CD14-positive monocyte (primary cell): Measurements from ENCODE around the gene SIPA1L2. TPM values are rescaled to one million over a fixed set of nuclear protein-coding genes. Genes with fewer than 3 reads are reported as not detected.
A peak's percentile ranks its signal among the peaks of the same experiment; 100 is the strongest.

Experiments used
- DNase-seq, 3 donors: peaks; one replicate each; pipeline ENCODE4 v3.0.0-alpha.2; 2011 to 2022
- H2AFZ ChIP-seq: 2 replicates; pipeline ENCODE4 v1.6.0; 2012; ENCODE audit warnings: mild to moderate bottlenecking, low read depth, low read length, inconsistent platforms; ENCODE audit not compliant: insufficient read depth, poor library complexity, severe bottlenecking
- H3K27ac ChIP-seq, 2 donors: 1 replicate in 1 of 2; 2 replicates in 1 of 2; pipeline ENCODE4 v1.5.1; 2012 to 2013; ENCODE audit warnings: low read length in 2 of 2, control low read depth in 1 of 2, inconsistent platforms in 1 of 2, low read depth in 1 of 2, mild to moderate bottlenecking in 1 of 2
- H3K27me3 ChIP-seq, 2 donors: one replicate each; pipeline versions ENCODE4 v1.6.0 to v1.6.1; 2011 to 2013; ENCODE audit warnings: low read length in 2 of 2; ENCODE audit not compliant: control insufficient read depth in 2 of 2, insufficient read depth in 2 of 2
- H3K36me3 ChIP-seq, 2 donors: replicated peaks in 1 of 2; 1 replicate in 1 of 2; 2 replicates in 1 of 2; pipeline versions ENCODE4 v1.5.1 to v1.6.1; 2012 to 2013; ENCODE audit warnings: low read length in 2 of 2, control low read depth in 1 of 2, inconsistent platforms in 1 of 2, mild to moderate bottlenecking in 1 of 2; ENCODE audit not compliant: insufficient read depth in 2 of 2, control insufficient read depth in 1 of 2
- H3K4me1 ChIP-seq, 2 donors: 1 replicate in 1 of 2; 2 replicates in 1 of 2; pipeline versions ENCODE4 v1.5.1 to v1.6.1; 2012 to 2013; ENCODE audit warnings: low read length in 2 of 2, control low read depth in 1 of 2, inconsistent platforms in 1 of 2, mild to moderate bottlenecking in 1 of 2, moderate library complexity in 1 of 2; ENCODE audit not compliant: insufficient read depth in 2 of 2, control insufficient read depth in 1 of 2
- H3K4me2 ChIP-seq: replicated peaks from 2 replicates; pipeline ENCODE3; 2012; ENCODE audit warnings: low read length, moderate library complexity, mild to moderate bottlenecking; ENCODE audit not compliant: poor library complexity, severe bottlenecking; ENCODE audit errors: extremely low read depth
- H3K4me3 ChIP-seq, 3 experiments: fragments of 200-600 bp in 1 of 3; sonication (generic) in 1 of 3; replicated peaks in 1 of 3; 1 replicate in 2 of 3; 2 replicates in 1 of 3; pipeline ENCODE4 v1.5.1; 2011 to 2013; ENCODE audit warnings: low read length in 3 of 3, mild to moderate bottlenecking in 3 of 3, control low read depth in 2 of 3, low read depth in 2 of 3, inconsistent platforms in 1 of 3, moderate library complexity in 1 of 3
- H3K79me2 ChIP-seq: 2 replicates; pipeline ENCODE4 v1.6.0; 2012; ENCODE audit warnings: mild to moderate bottlenecking, control low read depth, inconsistent platforms, low read length, moderate library complexity; ENCODE audit not compliant: insufficient read depth
- H3K9ac ChIP-seq: 2 replicates; pipeline ENCODE4 v1.6.0; 2017; ENCODE audit warnings: low read length, mild to moderate bottlenecking; ENCODE audit not compliant: insufficient read depth, poor library complexity, severe bottlenecking
- H3K9me3 ChIP-seq, 2 donors: replicated peaks in 1 of 2; 1 replicate in 1 of 2; 2 replicates in 1 of 2; pipeline versions ENCODE4 v1.5.1 to v1.6.1; 2012 to 2013; ENCODE audit warnings: low read length in 2 of 2, control low read depth in 1 of 2; ENCODE audit not compliant: control insufficient read depth in 1 of 2, insufficient read depth in 1 of 2
- H4K20me1 ChIP-seq: 2 replicates; pipeline ENCODE4 v1.6.0; 2012; ENCODE audit warnings: mild to moderate bottlenecking, low read length, control low read depth, moderate library complexity; ENCODE audit not compliant: insufficient read depth
- H3K27ac Mint-ChIP-seq, 7 donors: one replicate each; pipeline ENCODE4 v1.8.0; 2020; ENCODE audit warnings: mild to moderate bottlenecking in 7 of 7, mixed read lengths in 7 of 7, moderate library complexity in 6 of 7, inconsistent platforms in 2 of 7
- H3K27me3 Mint-ChIP-seq, 3 donors: one replicate each; pipeline ENCODE4 v1.8.0; 2021 to 2022; ENCODE audit warnings: low read depth in 3 of 3, mild to moderate bottlenecking in 3 of 3, mixed read lengths in 3 of 3, moderate library complexity in 3 of 3, inconsistent platforms in 1 of 3
- H3K36me3 Mint-ChIP-seq, 2 donors: one replicate each; pipeline ENCODE4 v1.8.0; 2020; ENCODE audit warnings: mixed read lengths in 2 of 2, inconsistent platforms in 1 of 2, mild to moderate bottlenecking in 1 of 2
- H3K4me1 Mint-ChIP-seq: one replicate; pipeline ENCODE4 v1.8.0; 2020; ENCODE audit warnings: mild to moderate bottlenecking, mixed read lengths
- H3K4me3 Mint-ChIP-seq, 2 donors: one replicate each; pipeline ENCODE4 v1.8.0; 2020; ENCODE audit warnings: mild to moderate bottlenecking in 2 of 2, mixed read lengths in 2 of 2, moderate library complexity in 1 of 2
- H3K9me3 Mint-ChIP-seq, 7 donors: one replicate each; pipeline ENCODE4 v1.8.0; 2020 to 2022; ENCODE audit warnings: mixed read lengths in 7 of 7, mild to moderate bottlenecking in 6 of 7, moderate library complexity in 6 of 7, inconsistent platforms in 2 of 7
- CTCF ChIP-seq: fragments of 200-600 bp; IDR thresholded peaks from one replicate; pipeline ENCODE4 v1.8.0; 2022; ENCODE audit warnings: antibody characterized with exemption, mild to moderate bottlenecking
- WGBS: methylation state at CpG from one replicate; pipeline ENCODE4 v1.1.5; 2013; ENCODE audit warnings: missing lambda C conversion rate; ENCODE audit not compliant: insufficient coverage; 5-methylcytosine and 5-hydroxymethylcytosine counted together
- intact Hi-C, 2 donors: fragments of 100-400 bp; cut with micrococcal nuclease; formaldehyde crosslinking; loops; one replicate each; pipeline versions ENCODE4 v1.15.0 to v1.15.1; 2023
- polyA plus RNA-seq, 3 donors: library from polyadenylated mRNA; depleted of rRNA in 1 of 3; unstranded in 2 of 3; stranded (reverse) in 1 of 3; fragments of 300-500 nt in 2 of 3; fragments of >200 nt in 1 of 3; fragmentation: Illumina TruSeq in 2 of 3; gene quantifications; 1 replicate in 2 of 3; 2 replicates in 1 of 3; pipeline ENCODE4 v1.2.3, GENCODE V29; 2012 to 2021

SIPA1L2 gene
- polyA plus RNA-seq, 3 donors, result 0.64 to 6.8 (median 1.3) TPM

- no peak overlapping the region for H3K9ac ChIP-seq
- intact Hi-C loops, result no loop called here
- no peaks in the 10 kb centered on the region for H3K27me3 ChIP-seq
- H3K9me3 ChIP-seq, result no peaks in the 10 kb centered on the region
- no peaks in the 10 kb centered on the region for H3K9me3 Mint-ChIP-seq
- H3K79me2 ChIP-seq, result peaks cover 8% of the 10 kb centered on the region
- H3K4me2 ChIP-seq, result peak overlapping the region; percentile 21
- no peak overlapping the region for H3K4me3 ChIP-seq
- no peak for DNase-seq
- H3K27ac ChIP-seq, result peak overlapping the region in 1 of 2 donors; percentile 12
- no peak for TF ChIP-seq CTCF
- H3K27ac Mint-ChIP-seq, result peak overlapping the region in 5 of 7 donors; percentile 15 to 81 (median 69)
- H3K27me3 Mint-ChIP-seq, result no peaks in the 10 kb centered on the region
- H3K36me3 ChIP-seq, result no peaks in the 10 kb centered on the region
- no peak overlapping the region for H2AFZ ChIP-seq
- H3K4me1 ChIP-seq, result peaks cover 31 to 38% of the 10 kb centered on the region in 2 donors
- no peaks in the 10 kb centered on the region for H4K20me1 ChIP-seq
- WGBS, result 75% methylated on average over 2 of the region's 8 CpGs
- H3K4me1 Mint-ChIP-seq, result peaks cover 49% of the 10 kb centered on the region
- no peaks in the 10 kb centered on the region for H3K36me3 Mint-ChIP-seq
- peak overlapping the region in 1 of 2 donors; percentile 16 for H3K4me3 Mint-ChIP-seq
Measured at GRCh38 chr1:232596666-232597303, 33.1 kb downstream of the SIPA1L2 start.

GRCh38 chr1:232594768-232595698 lies 34.9 kb downstream of the SIPA1L2 start:
- H3K27me3 ChIP-seq, result no peaks in the 10 kb centered on the region
- H3K79me2 ChIP-seq, result peaks cover 8% of the 10 kb centered on the region
- no peak overlapping the region for H3K4me3 Mint-ChIP-seq
- H3K9me3 Mint-ChIP-seq, result no peaks in the 10 kb centered on the region
- intact Hi-C loops, result loop anchor here in 1 of 2 donors (5.0 kb wide), 1 partner anchor 32 kb away; no protein-coding TSS in a partner anchor
- H4K20me1 ChIP-seq, result no peaks in the 10 kb centered on the region
- no peak overlapping the region for H3K27ac Mint-ChIP-seq
- no peaks in the 10 kb centered on the region for H3K9me3 ChIP-seq
- H3K36me3 ChIP-seq, result no peaks in the 10 kb centered on the region
- peaks cover 39 to 47% of the 10 kb centered on the region in 2 donors for H3K4me1 ChIP-seq
- WGBS, result 97% methylated on average over 5 of the region's 12 CpGs
- H2AFZ ChIP-seq, result no peak overlapping the region
- no peaks in the 10 kb centered on the region for H3K36me3 Mint-ChIP-seq
- H3K4me2 ChIP-seq, result no peak overlapping the region
- no peak overlapping the region for H3K4me3 ChIP-seq
- no peaks in the 10 kb centered on the region for H3K27me3 Mint-ChIP-seq
- H3K27ac ChIP-seq, result no peak overlapping the region
- no peak for TF ChIP-seq CTCF
- no peak overlapping the region for H3K9ac ChIP-seq
- no peak for DNase-seq
- peaks cover 57% of the 10 kb centered on the region for H3K4me1 Mint-ChIP-seq
